D721Med (cell line): ENCODE data around the gene NUDT14.

Source experiments
- DNase-seq: peaks from one replicate; pipeline ENCODE4 v3.0.0; 2011; ENCODE audit warnings: low spot score; ENCODE audit not compliant: insufficient read length
- FAIRE-seq: peaks from 2 replicates; lab custom pipeline; 2011; peaks lifted over from hg19 to GRCh38; lab: Jason Lieb, UNC
- TF ChIP-seq, protein P1 (sequence below): IDR thresholded peaks from 2 replicates; pipeline ENCODE4 v1.5.1; 2012; ENCODE audit warnings: mild to moderate bottlenecking, control low read depth; ENCODE audit not compliant: insufficient read depth; ENCODE audit errors: missing control alignments

NUDT14 gene

DNA sequence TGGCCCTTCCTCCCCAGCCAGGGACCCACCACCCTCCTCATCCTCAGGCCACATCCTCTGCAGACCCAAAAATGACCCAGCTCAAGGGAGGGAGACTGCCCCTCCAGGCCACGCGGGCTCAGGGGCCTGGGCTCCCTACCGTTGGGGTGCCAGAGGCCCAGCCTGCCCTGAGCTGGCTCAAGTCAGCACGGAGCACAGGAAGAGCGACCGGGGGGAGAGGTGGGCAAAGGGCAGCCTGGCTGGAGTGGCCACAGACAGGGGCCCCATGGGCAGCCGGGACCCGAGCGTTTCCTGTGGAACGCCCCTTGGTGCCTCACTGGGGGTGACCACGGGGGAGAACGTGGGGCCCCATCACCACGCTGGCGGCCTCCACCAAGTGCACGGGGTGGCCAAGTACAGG is 23.2 kb downstream of the NUDT14 start:
- DNase-seq (no peak), FAIRE-seq (no peak)

DNA sequence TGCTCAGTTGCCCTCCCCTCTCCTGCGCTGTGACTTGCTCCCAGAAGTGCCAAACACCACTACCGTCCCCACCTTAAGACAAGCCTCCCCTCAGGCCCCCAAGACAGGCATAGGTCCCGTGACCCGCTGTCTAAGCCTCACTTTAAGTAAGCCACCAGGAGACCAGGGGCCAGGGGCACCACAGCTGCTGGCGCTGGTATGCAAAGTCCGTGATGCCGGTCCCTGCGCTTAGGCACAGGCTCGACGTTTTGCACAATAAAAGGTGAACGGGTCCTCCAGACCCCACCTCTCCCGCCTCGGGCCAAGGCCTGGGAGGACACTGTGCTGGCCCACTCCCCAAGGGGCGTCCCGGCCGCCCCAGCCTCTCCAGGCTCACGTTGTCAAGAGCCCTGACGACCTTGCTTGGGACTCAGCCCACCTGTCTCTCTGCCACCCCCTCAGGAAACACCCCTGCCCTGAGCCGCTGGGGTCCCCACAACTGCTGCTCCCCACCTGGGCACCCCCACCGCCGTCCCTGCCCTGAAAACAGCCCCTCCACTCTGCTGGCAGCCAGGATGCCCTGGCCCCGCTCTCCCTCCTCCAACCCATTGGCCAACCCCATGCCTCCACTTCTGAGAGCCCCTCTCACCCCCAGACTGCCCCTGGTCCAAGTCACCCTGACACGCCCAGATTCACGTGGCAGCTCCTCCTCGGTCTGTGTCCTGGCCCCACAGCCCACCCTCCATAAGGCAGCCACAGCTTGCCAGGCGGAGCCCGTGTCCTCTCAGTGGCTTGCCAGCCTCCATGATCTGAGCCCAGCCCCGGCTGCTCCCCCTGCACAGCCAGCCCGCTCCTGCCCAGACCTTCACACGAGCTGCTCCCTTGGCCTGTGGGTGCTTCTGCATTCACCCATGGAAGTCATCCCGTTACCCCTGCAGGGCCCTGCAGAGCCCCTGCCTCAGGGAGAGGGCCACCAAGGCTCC is 24.4 kb downstream of the NUDT14 start:
- FAIRE-seq: no peak

More for the DNA sequence above, 23.2 kb downstream of the NUDT14 start:
- TF ChIP-seq, protein P1, sequence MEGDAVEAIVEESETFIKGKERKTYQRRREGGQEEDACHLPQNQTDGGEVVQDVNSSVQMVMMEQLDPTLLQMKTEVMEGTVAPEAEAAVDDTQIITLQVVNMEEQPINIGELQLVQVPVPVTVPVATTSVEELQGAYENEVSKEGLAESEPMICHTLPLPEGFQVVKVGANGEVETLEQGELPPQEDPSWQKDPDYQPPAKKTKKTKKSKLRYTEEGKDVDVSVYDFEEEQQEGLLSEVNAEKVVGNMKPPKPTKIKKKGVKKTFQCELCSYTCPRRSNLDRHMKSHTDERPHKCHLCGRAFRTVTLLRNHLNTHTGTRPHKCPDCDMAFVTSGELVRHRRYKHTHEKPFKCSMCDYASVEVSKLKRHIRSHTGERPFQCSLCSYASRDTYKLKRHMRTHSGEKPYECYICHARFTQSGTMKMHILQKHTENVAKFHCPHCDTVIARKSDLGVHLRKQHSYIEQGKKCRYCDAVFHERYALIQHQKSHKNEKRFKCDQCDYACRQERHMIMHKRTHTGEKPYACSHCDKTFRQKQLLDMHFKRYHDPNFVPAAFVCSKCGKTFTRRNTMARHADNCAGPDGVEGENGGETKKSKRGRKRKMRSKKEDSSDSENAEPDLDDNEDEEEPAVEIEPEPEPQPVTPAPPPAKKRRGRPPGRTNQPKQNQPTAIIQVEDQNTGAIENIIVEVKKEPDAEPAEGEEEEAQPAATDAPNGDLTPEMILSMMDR: no peak

DNA sequence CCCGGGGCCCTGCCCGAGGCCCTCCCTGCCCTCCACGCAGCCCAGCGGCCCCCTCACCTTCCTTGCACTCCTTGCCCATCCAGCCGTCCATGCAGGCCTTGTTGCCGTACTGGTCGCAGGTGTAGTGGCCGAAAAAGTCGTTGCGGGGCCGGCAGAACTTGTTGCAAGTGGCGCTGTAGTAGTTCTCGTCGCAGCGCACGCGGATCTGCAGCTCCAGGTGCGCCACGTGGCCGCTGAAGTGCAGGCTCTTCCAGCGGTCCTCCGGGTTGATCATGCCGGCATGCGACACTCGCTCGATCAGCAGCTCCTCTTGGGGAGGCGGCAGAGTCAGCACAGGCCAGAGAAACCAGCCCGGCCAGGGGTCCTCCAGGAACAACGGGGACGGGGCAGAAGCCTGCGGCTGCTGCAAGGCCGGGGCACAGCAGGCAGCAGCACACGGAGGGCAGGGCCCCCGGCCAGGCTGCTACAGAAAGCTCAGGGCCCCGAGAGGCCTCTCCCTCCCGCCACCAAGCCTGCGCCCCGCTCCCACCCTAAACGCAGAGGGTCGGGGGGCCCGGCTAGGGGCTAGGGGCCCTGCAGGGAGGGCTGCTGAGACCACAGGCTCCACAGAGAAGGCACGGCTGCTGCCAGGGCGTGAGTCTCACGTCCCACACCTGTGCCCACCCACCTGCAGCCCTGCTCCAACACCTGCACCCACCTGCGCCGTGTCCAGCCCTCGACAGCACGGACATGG is 25.3 kb downstream of the NUDT14 start:
- FAIRE-seq (no peak), DNase-seq (no peak)
- TF ChIP-seq, protein P1: no peak

More for the DNA sequence above, 24.4 kb downstream of the NUDT14 start:
- DNase-seq: no peak
- TF ChIP-seq, protein P1: no peak

DNA sequence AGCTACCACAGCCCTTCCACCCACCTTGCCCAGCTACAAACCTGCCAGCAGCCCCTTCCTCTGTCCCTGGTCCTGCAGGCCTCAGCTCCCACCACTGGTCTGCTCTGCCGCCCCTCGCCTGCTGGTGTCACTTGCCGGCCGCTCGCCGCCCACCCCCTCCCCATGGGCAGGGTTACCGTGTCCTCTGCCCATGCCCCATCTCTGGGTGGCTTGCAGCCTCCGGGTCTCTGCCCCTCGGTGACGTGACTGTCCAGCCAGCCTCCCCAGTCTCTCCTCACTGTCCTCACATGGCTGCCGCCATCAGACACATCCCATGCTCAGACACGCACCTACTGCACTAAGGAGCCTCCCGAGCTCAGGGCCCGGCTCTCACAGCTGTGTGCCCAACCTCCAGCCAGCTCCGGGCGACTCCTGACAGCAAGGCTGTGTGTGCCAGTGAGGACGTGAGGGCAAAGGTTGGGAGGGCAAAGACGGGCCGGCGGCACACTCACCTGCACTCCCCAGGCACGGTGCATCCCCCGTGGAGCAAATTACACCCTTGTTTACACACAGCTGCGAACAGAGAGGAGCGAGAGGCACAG is 26.0 kb downstream of the NUDT14 start:
- DNase-seq (no peak), FAIRE-seq (no peak)
- TF ChIP-seq, protein P1: no peak

DNA sequence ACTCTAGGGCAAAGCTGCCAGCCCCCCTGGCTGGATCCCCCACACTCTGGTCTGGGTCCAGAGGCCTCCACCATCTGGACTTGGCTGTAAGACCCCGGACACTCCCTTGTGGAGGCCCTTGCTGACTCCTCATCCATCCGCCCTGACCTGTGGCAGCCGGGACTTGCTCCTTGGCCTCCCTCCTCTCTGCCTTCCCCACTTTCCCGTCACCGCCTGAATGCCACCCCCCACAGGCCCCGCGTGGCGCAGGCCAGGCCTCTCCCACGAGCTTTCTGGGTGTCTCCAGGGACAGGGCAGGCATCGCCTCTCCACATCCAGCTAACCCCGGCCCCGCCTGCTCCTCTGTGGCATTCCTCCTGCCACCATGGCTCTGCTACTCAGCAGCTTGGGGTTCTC is 26.6 kb downstream of the NUDT14 start:
- DNase-seq (no peak), FAIRE-seq (no peak)
- TF ChIP-seq, protein P1: no peak

DNA sequence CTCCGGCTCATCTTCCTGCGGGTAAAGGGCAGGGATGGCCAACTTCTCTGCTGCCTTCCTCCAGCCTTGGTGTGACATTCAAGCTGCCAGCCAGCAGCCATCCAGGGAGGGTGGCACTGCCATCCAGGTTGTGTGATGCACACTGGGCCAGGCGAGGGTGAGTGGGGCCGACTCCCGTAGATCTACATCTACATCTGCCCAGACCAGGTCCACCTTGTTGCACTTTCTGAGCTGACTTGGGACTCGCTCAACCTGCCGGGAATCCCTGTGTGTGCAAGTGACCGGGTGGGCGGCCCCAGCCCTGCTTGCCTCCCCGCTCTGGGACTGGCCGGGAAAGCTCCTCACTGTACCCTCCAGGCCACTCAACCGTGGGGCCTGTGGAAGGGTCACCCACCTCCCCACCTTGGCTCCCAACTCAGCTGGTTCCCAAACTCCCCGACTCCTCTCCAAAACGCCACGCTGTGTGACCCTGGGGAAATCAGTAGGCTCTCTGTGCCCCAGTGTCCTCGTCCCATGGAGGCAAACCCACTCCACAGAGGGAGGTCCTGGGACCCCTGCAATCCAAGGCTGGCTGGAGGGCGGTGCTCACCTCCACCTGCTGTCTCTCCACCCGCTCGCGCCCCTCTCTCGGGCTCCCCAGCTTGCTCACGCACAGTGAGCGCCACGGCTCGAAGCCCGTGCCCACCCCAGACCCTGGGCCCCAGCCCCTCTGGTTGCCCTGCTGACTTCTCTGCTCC is 27.2 kb downstream of the NUDT14 start:
- DNase-seq (no peak), FAIRE-seq (no peak)
- TF ChIP-seq, protein P1: no peak
